22Rv1 (cell line): ENCODE results near the gene KMT2D.

Experiments
- H3K27ac ChIP-seq: fragments of 450-650 bp; 2 replicates; pipeline ENCODE4 v1.5.1; 2017
- ZFX ChIP-seq: fragments of 450-650 bp; IDR thresholded peaks from 2 replicates; pipeline ENCODE4 v1.6.1; 2017; ENCODE audit warnings: antibody characterized with exemption, borderline replicate concordance
- TF ChIP-seq, protein P1 (sequence below): fragments of 450-650 bp; IDR thresholded peaks from 2 replicates; pipeline ENCODE4 v1.5.1; 2017; ENCODE audit warnings: mild to moderate bottlenecking

KMT2D gene

DNA sequence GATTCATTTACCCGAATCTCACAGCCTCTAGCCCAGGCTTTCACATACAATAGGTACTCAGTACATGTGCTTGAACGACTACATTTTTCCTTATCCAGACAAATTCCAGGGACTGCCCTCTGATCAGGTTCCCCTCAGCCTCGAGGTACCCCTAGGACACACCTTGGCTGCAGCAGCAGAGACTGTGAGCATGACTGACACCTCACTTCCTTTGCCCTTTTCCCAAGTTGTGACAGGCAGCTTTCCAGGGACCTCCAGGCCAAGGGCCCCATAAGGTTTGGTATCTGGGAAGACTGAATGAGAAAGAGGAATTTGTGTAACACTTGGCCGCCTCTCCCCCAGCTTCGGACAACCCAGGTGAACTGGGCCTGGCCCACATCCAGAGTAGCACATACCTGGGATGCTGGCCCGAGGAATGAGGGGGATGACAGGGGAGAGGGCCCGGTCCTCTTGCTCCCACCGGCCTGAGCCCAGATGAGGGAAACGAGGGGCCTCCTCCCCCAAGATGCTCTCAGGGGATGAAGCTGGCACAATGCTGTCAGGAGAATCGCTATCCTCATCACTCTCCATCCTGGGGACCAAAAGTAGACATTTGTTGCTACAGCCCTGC is 31.8 kb downstream of the KMT2D start:
- H3K27ac ChIP-seq: peak overlapping the region; percentile 2; the same call in 1 of the 2 replicates
- TF ChIP-seq, protein P1, sequence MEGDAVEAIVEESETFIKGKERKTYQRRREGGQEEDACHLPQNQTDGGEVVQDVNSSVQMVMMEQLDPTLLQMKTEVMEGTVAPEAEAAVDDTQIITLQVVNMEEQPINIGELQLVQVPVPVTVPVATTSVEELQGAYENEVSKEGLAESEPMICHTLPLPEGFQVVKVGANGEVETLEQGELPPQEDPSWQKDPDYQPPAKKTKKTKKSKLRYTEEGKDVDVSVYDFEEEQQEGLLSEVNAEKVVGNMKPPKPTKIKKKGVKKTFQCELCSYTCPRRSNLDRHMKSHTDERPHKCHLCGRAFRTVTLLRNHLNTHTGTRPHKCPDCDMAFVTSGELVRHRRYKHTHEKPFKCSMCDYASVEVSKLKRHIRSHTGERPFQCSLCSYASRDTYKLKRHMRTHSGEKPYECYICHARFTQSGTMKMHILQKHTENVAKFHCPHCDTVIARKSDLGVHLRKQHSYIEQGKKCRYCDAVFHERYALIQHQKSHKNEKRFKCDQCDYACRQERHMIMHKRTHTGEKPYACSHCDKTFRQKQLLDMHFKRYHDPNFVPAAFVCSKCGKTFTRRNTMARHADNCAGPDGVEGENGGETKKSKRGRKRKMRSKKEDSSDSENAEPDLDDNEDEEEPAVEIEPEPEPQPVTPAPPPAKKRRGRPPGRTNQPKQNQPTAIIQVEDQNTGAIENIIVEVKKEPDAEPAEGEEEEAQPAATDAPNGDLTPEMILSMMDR: no peak
- TF ChIP-seq ZFX: no peak

DNA sequence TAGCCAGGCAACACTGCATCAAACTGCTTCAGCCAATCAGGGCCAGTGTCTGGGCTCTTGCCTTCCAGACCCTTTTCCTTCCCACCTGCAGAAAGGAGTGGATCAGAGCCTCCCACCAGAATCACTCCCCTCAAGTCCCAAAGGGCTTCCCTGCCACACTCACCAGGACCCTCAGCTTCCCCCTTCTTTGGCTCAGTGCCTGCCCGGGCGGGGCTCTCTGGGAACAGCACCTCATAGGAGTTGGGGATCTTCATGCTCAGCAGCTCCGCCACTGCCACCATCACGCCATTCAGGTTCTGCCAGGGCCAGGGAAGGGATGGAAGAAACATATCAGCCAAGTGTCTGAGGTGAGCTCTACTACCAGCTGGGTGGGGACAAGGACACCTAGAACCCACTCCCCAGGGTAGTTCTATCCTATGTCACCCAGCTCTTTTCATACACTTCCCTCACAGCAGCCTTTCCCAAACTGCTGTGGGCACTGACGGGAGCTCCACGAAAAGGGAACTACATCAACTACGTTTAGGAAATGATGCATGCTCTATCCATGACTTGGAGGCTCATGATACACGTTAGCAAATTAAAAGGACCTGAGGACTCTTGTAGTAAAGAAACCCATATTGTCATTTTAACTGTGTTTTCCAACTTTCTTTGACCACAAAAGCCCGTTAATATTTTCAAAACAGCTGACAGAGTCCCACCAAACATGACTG is 32.6 kb downstream of the KMT2D start:
- no peak for TF ChIP-seq ZFX
- TF ChIP-seq, protein P1: no peak
- H3K27ac ChIP-seq: peak overlapping the region; percentile 2; the same call in 1 of the 2 replicates

DNA sequence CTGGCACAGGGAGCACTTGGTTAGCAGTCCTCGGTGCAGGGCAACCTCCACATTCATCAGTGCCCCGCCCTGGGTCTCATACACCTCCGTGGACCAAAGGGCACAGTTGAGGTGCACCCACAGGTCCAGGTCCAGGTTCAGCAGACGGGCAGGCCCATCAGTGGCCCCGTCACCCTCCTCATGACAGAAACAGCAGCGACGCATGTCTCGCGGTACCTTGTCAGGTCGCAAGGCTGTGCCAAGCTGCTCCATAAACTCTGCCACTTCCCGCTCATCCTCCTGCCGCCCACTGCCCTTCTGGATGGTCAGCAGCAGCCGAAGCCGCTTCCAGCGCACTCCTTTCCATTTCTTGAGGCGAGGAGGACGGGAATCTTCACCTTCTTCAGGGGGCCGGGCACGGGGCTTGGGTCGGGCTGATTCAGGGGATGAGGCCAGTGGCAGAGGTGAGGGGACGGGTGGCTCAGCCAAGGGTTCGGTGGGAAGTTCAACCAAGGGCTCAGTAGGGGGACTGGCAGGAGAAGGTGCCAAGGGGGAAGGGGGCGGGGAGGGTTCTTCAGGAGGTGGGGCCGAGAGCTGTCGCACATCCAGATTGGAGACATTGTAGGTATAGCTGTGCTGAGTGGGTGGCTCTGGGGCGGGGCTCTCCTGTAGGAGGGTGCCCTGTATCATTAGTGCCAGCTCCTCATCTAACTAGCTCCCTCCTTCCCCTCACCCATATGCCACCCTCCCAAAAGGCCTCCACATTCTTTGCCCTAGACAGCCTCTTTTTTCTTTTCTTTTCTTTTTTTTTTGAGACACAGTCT is 33.7 kb downstream of the KMT2D start:
- H3K27ac ChIP-seq: no peak overlapping the region
- TF ChIP-seq, protein P1: no peak
- no peak for TF ChIP-seq ZFX

DNA sequence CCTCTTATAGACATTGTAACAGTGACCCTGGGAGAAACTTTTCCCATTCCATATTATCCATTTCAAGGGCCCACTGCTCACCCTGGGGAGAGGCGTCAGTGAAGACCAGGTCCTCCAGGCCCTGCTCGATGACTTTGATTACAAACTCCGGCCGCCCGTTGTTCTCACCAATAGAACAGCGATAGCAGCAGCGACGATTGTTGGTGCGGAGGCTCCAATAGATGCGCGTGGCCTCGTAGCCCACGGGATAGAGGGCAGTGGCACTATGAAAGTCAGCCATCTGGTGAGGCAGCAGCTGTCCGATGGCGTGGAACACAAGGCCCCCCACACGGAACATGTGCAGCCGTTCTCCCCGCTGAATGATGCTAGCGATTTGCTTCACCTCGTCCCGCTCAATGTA is 34.5 kb downstream of the KMT2D start:
- H3K27ac ChIP-seq: no peak overlapping the region
- TF ChIP-seq, protein P1: no peak
- TF ChIP-seq ZFX: no peak

DNA sequence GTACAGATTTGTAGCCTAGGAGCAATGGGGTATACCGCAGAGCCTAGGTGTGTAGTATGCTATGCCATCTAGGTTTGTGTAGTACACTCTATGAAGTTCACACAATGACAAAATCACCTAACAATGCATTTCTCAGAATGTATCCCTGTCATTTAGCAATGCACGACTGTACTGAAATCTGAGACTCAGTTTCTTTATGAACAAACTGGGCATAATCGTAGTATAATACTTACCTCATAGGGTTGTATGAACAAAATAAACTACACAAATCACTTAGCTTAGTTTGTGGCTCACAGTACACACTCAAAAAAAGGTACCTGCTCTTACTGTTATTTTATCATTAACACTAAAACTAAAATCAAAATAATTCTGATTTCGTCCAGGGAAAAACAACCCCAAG is 35.1 kb downstream of the KMT2D start:
- no peak for TF ChIP-seq ZFX
- TF ChIP-seq, protein P1: no peak
- H3K27ac ChIP-seq: 0 out of 2 replicates have a peak overlapping the region, but pooled peaks have one; percentile 59

DNA sequence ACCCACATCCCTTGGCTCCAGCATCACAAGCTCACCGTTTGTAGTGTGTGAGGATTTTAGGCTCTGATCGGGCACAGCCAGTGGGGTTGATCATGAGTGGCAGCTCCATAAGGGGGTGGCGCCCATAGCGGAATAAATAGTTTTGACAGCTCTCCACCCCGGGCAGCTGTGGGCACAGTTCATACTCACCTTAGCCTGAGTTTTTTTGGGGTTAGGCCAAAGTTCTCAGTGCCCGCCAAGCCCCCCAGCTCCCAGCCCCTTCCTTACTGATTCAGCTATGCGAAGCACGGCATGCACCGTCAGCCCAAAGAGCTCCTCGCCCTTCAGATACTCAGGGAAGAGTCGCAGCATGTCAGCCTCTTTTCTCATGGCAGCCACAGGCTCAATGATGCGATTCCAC is 36.1 kb downstream of the KMT2D start:
- peak overlapping the region; percentile 59 for H3K27ac ChIP-seq
- TF ChIP-seq ZFX: no peak
- TF ChIP-seq, protein P1: no peak

DNA sequence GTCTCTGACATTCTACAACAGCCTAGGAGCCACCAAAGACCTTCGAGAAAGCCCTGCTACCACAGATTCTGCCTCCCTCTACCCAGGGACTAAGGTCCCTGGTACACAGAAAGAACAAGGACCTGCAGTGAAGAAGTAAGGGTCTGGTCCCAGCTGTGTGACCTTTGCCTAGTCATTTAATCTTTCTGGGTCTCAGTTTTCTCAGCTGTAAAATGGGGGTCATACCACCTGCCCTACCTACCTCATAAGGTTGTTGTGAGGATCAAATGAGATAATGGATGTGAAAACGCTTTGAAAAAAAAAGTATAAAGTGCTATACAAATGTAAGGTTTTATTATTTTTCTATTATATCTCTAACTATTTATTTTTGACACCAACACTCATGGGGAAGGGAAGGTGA is 36.8 kb downstream of the KMT2D start:
- H3K27ac ChIP-seq: peak overlapping the region; percentile 59
- TF ChIP-seq ZFX: no peak
- TF ChIP-seq, protein P1: no peak
